ENCODE data around the gene SLC22A15. TPM values are rescaled to one million over a fixed set of nuclear protein-coding genes. Genes with fewer than 3 reads are reported as not detected.

The SLC22A15 gene
- total and polyA plus RNA-seq, 4 donors, result 2.9 to 6.8 (median 5.5) TPM

DNA sequence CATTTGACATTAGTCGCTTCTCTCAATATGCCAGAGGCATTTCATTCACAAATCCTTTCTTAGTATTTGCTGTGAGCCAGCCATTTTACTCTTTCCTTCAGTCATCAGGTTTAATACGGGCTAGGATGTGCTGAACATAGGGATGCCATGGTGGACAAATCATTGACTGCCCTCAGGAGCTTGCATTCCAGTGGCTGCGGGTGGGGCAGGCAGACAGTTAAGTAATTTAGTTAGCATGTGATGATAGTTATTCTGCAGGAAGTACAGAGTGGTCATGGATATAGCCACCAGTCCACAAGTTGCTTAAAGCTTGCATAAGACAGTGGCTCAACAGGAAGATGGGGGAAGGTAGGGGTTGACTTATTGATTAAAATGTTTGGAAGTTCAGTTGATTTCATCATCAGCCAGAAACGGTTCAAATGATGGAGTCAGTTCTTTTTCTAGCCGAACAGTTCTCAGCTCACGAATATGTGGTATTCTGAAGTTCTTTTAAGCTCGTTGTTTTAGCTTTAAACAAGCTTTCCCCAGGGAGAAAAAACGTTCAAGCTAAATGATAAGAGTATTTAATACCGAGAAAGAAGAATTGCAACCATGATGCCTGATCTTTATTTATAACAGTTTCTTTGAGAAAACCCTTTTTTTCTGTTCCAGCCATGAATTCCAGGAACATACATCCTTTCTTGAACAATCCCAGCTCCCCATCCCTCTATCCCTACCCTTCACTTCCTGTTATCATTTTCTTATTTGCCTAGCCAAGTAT is 1.4 kb downstream of the SLC22A15 start:
- WGBS, 2 donors, result 19 to 22% methylated on average over 9 of the region's 9 CpGs
- Histone ChIP-seq H3K27ac (ENCODE audit: low read depth in 1 of 2, low read length in 2 of 2) (peak overlapping the region in 1 of 2 donors; percentile 39), H3K27me3 (ENCODE audit: control insufficient read depth in 1 of 2, insufficient read depth in 2 of 2, low read length in 1 of 2) (no peaks in the 10 kb centered on the region), H3K9me3 (ENCODE audit: control insufficient read depth, low read length) (no peaks in the 10 kb centered on the region), H3K4me1 (ENCODE audit: control insufficient read depth in 1 of 2, insufficient read depth in 2 of 2, low read length in 2 of 2) (no peaks in the 10 kb centered on the region), H3K36me3 (ENCODE audit: control insufficient read depth in 1 of 2, insufficient read depth in 2 of 2, low read length in 1 of 2) (no peaks in the 10 kb centered on the region), H3K4me3 (ENCODE audit: low read length in 2 of 2) (peak overlapping the region in 1 of 2 donors; percentile 91)
- ATAC-seq (ENCODE audit: low FRiP score) (no peak), DNase-seq (peak in 1 of 2 donors; percentile 54)
- intact Hi-C loops (cut with DNase I), result loop anchor here in 1 of 2 donors (2.0 kb wide), 1 partner anchor 169 kb away; no protein-coding TSS in a partner anchor

DNA sequence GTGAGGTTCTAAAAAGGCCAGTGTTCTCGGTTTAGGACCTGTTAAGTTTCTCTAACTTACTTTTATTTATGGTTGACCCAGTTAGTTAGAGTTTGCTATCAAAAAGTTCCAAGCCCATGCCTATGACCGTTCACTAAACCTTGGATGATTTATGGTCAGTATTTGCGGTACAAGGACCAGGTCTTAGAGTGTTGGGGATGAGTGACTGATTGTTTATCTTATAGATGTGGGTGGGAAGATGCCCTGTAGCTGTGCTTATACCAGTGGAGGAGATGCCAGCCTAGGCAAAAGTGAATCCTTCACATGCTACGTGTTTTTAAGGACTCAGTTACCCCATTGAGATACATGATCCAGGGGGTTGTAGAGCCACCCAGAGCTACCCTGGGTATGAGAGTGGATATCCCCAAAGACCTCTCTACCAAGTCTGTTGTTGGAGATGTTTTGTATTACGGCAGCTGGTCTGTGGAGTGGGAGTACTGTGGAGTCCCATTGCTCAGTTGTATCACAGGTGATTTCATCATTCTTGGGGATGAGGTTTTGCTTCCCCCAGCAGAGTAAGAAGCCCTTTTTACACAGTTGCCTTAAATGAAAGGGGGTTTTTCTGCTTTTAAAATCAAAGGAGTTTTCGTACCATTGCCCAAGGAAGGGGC is 2.1 kb downstream of the SLC22A15 start:
- ATAC-seq (ENCODE audit: low FRiP score) (no peak), DNase-seq (no peak)
- Histone ChIP-seq H3K27ac (ENCODE audit: low read depth in 1 of 2, low read length in 2 of 2) (no peak overlapping the region), H3K36me3 (ENCODE audit: control insufficient read depth in 1 of 2, insufficient read depth in 2 of 2, low read length in 1 of 2) (no peaks in the 10 kb centered on the region), H3K27me3 (ENCODE audit: control insufficient read depth in 1 of 2, insufficient read depth in 2 of 2, low read length in 1 of 2) (no peaks in the 10 kb centered on the region), H3K9me3 (ENCODE audit: control insufficient read depth, low read length) (no peaks in the 10 kb centered on the region), H3K4me3 (ENCODE audit: low read length in 2 of 2) (no peak overlapping the region), H3K4me1 (ENCODE audit: control insufficient read depth in 1 of 2, insufficient read depth in 2 of 2, low read length in 2 of 2) (no peaks in the 10 kb centered on the region)
- intact Hi-C loops (cut with DNase I), result no loop called here
- WGBS, 2 donors, result 91 to 92% methylated on average over 6 of the region's 6 CpGs

DNA sequence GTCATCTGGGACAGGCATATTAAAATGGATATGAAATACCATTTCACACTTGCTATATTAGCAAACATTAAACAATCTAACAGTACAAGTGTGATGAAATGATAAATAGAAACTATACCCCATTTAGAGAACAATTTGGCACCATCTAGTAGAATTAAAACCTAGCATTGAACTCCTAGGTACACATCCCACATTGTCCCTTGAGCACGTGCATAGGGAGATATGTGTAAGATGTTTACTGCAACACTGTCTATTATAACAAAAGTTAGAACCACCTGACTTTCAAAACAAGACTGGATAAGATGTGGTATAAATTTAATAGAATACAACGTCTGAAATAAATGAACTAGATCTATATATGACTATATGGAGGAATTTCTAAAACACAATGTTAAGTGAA is 3.8 kb downstream of the SLC22A15 start:
- H3K9me3 ChIP-seq (ENCODE audit: control insufficient read depth, low read length), result no peaks in the 10 kb centered on the region
- intact Hi-C loops (cut with DNase I), result loop anchor here in 1 of 2 donors (5.0 kb wide), 1 partner anchor 173 kb away; no protein-coding TSS in a partner anchor
- no peak overlapping the region for H3K4me3 ChIP-seq (ENCODE audit: low read length in 2 of 2)
- DNase-seq (no peak), ATAC-seq (ENCODE audit: low FRiP score) (no peak)
- no peaks in the 10 kb centered on the region for H3K27me3 ChIP-seq (ENCODE audit: control insufficient read depth in 1 of 2, insufficient read depth in 2 of 2, low read length in 1 of 2)
- no peak overlapping the region for H3K27ac ChIP-seq (ENCODE audit: low read depth in 1 of 2, low read length in 2 of 2)
- no peaks in the 10 kb centered on the region for H3K36me3 ChIP-seq (ENCODE audit: control insufficient read depth in 1 of 2, insufficient read depth in 2 of 2, low read length in 1 of 2)
- 79 to 82% methylated on average over 2 of the region's 2 CpGs for WGBS, 2 donors
- H3K4me1 ChIP-seq (ENCODE audit: control insufficient read depth in 1 of 2, insufficient read depth in 2 of 2, low read length in 2 of 2), result no peaks in the 10 kb centered on the region

DNA sequence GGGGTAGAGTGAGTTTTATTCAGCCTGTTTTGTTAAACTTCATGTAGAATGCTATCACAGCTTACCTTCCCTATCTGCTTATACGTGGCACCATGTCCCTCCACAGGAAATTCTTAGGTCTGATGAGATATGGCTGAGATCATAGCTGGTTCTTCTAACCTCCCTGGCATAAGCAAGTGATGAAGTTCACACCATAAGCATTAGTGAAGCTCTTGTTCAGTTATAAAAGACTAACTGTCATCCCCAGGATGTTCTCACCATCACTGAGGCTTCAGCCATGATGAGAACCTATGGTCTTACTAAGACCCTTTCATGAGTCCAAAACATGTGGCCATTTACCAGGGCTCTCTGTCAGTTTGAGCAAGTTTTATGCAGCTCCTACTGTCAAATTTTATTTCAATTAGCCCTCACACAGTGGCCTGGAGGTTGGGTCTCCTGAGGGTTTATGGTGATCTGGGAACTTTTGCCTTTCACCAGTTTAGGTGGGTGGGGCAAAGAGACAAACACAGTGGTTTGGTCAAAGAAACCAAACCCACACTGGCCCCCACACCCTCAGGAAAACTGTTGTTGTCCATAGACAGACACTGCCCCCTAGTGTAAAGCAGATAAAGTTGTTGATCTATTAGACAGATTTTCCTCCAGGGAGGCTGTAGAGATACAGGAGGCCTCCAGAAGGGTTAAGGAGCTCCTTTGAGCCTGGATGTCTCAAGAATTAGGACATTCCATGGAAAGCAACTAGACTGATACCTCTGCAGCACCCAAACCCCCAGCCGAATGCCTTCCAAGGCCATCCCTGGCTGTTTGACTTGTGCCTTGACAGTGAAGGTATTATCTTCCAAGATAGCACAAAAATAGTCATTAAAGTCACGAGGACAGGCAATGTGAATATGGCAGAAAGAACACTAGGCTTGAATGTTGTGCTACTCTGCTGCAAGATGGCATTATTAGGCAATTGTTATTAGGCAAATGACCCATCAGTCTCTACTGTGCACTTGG is 5.0 kb downstream of the SLC22A15 start:
- 54 to 55% methylated on average over 3 of the region's 3 CpGs for whole genome bisulfite sequencing, 2 donors
- H3K9me3 ChIP-seq (ENCODE audit: control insufficient read depth, low read length), result no peaks in the 10 kb centered on the region
- DNase-seq, result no peak
- H3K4me1 ChIP-seq (ENCODE audit: control insufficient read depth in 1 of 2, insufficient read depth in 2 of 2, low read length in 2 of 2), result no peaks in the 10 kb centered on the region
- peak; percentile 82 for ATAC-seq (ENCODE audit: low FRiP score)
- H3K27ac ChIP-seq (ENCODE audit: low read depth in 1 of 2, low read length in 2 of 2), result no peak overlapping the region
- H3K4me3 ChIP-seq (ENCODE audit: low read length in 2 of 2), result no peak overlapping the region
- intact Hi-C loops (cut with DNase I), result loop anchor here in 1 of 2 donors (5.0 kb wide), 1 partner anchor 174 kb away; no protein-coding TSS in a partner anchor
- no peaks in the 10 kb centered on the region for H3K36me3 ChIP-seq (ENCODE audit: control insufficient read depth in 1 of 2, insufficient read depth in 2 of 2, low read length in 1 of 2)
- H3K27me3 ChIP-seq (ENCODE audit: control insufficient read depth in 1 of 2, insufficient read depth in 2 of 2, low read length in 1 of 2), result no peaks in the 10 kb centered on the region

DNA sequence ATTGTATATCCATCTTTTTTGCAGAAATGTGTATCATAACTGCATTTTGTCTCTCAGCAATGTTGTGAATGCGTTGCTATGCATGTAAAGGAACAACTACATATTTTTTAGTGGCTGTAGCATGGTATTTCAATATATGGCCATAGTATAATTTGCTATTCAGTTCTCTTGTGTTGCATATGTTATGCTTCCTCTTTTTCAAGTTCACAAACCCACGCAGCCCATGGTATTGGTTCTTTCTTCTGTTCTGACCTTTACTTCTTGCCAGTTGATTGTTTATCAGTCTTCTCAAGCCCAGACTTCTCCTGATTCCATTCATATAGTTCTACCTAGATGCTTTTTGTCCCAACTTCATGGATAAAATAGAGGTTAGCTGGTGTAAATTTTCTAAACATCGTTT is 6.1 kb downstream of the SLC22A15 start:
- H3K27me3 ChIP-seq (ENCODE audit: control insufficient read depth in 1 of 2, insufficient read depth in 2 of 2, low read length in 1 of 2), result no peaks in the 10 kb centered on the region
- ATAC-seq (ENCODE audit: low FRiP score), result no peak
- no peaks in the 10 kb centered on the region for H3K36me3 ChIP-seq (ENCODE audit: control insufficient read depth in 1 of 2, insufficient read depth in 2 of 2, low read length in 1 of 2)
- no peak overlapping the region for H3K4me3 ChIP-seq (ENCODE audit: low read length in 2 of 2)
- H3K9me3 ChIP-seq (ENCODE audit: control insufficient read depth, low read length), result no peaks in the 10 kb centered on the region
- H3K4me1 ChIP-seq (ENCODE audit: control insufficient read depth in 1 of 2, insufficient read depth in 2 of 2, low read length in 2 of 2), result no peaks in the 10 kb centered on the region
- intact Hi-C loops (cut with DNase I), result loop anchor here in 1 of 2 donors (5.0 kb wide), 1 partner anchor 175 kb away; no protein-coding TSS in a partner anchor
- no peak for DNase-seq
- no peak overlapping the region for H3K27ac ChIP-seq (ENCODE audit: low read depth in 1 of 2, low read length in 2 of 2)
- 73 to 74% methylated on average over 3 of the region's 3 CpGs for WGBS, 2 donors

DNA sequence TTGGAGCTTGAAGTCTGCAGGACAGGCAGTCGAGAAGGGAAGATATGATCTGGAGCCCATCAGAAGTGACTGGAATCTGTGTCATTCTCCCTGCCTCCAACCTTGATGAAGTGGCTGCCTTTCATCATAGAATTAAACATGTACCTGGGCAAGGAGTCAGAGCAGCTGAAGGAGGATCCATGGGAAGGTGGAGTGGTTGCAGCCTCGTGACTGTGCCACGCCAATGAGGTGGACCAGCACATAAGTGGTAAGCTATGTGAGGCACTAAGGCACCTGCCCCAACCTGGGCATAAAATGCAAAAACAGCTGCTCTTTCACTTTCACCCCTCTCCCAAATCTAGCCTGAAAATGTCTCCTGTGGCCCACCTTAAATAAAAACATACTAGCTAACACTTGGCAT is 7.3 kb downstream of the SLC22A15 start:
- no peak overlapping the region for H3K27ac ChIP-seq (ENCODE audit: low read depth in 1 of 2, low read length in 2 of 2)
- ATAC-seq (ENCODE audit: low FRiP score) (no peak), DNase-seq (no peak)
- no peaks in the 10 kb centered on the region for H3K27me3 ChIP-seq (ENCODE audit: control insufficient read depth in 1 of 2, insufficient read depth in 2 of 2, low read length in 1 of 2)
- H3K36me3 ChIP-seq (ENCODE audit: control insufficient read depth in 1 of 2, insufficient read depth in 2 of 2, low read length in 1 of 2), result no peaks in the 10 kb centered on the region
- WGBS, 2 donors, result 87 to 89% methylated on average over 3 of the region's 3 CpGs
- intact Hi-C loops (cut with DNase I), result loop anchor here in 1 of 2 donors (5.0 kb wide), 1 partner anchor 176 kb away; no protein-coding TSS in a partner anchor
- H3K4me1 ChIP-seq (ENCODE audit: control insufficient read depth in 1 of 2, insufficient read depth in 2 of 2, low read length in 2 of 2), result no peaks in the 10 kb centered on the region
- H3K9me3 ChIP-seq (ENCODE audit: control insufficient read depth, low read length), result no peaks in the 10 kb centered on the region
- H3K4me3 ChIP-seq (ENCODE audit: low read length in 2 of 2), result no peak overlapping the region

DNA sequence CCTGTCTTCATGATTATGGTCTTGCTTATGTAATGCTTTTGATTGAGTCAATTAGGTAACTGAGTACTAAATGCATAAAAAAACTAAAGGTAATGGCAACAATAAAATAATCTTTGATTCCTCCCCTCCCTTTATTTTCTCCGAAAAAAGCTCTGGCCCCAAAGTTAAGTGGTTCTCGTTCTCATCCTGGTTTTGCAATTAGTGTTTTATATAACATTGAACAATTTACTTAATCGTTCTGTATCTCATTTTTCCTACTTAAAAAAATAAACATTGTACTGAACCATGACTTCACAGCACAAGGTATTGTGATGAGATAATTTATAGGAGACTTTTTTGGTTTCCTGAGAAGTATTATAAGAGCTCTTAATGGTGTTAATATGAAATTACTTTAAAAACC is 11.3 kb downstream of the SLC22A15 start:
- ATAC-seq (ENCODE audit: low FRiP score), result no peak
- H3K36me3 ChIP-seq (ENCODE audit: control insufficient read depth in 1 of 2, insufficient read depth in 2 of 2, low read length in 1 of 2), result no peaks in the 10 kb centered on the region
- H3K9me3 ChIP-seq (ENCODE audit: control insufficient read depth, low read length), result no peaks in the 10 kb centered on the region
- H3K27me3 ChIP-seq (ENCODE audit: control insufficient read depth in 1 of 2, insufficient read depth in 2 of 2, low read length in 1 of 2), result no peaks in the 10 kb centered on the region
- H3K4me3 ChIP-seq (ENCODE audit: low read length in 2 of 2), result no peak overlapping the region
- no peaks in the 10 kb centered on the region for H3K4me1 ChIP-seq (ENCODE audit: control insufficient read depth in 1 of 2, insufficient read depth in 2 of 2, low read length in 2 of 2)
- intact Hi-C loops (cut with DNase I), result no loop called here
- 60 to 61% methylated on average over 3 of the region's 3 CpGs for WGBS, 2 donors
- no peak for DNase-seq
- no peak overlapping the region for H3K27ac ChIP-seq (ENCODE audit: low read depth in 1 of 2, low read length in 2 of 2)

DNA sequence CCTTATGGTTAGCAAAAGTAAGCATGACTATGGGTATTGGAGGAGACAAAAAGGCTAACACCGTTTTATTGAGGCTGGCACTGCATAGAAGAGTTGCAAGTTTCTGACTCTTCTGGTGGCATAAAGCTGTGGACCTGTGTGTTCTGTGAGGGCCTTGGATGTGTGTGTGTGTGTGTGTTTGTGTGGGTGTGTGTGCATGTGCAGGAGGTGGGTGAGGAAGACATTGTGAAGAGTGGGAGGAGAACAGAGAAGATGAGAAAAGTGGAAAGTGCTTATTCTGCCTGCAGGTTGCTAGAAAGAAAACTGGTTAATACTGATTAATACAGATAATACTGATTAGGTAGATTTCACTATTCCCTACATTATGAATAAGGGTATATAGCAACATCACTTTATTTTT is 12.6 kb downstream of the SLC22A15 start:
- intact Hi-C loops (cut with DNase I), result no loop called here
- no peaks in the 10 kb centered on the region for H3K4me1 ChIP-seq (ENCODE audit: control insufficient read depth in 1 of 2, insufficient read depth in 2 of 2, low read length in 2 of 2)
- WGBS, 2 donors, result 81 to 82% methylated on average over 1 of the region's 1 CpG
- no peak overlapping the region for H3K27ac ChIP-seq (ENCODE audit: low read depth in 1 of 2, low read length in 2 of 2)
- ATAC-seq (ENCODE audit: low FRiP score) (no peak), DNase-seq (no peak)
- no peaks in the 10 kb centered on the region for H3K9me3 ChIP-seq (ENCODE audit: control insufficient read depth, low read length)
- no peak overlapping the region for H3K4me3 ChIP-seq (ENCODE audit: low read length in 2 of 2)
- no peaks in the 10 kb centered on the region for H3K27me3 ChIP-seq (ENCODE audit: control insufficient read depth in 1 of 2, insufficient read depth in 2 of 2, low read length in 1 of 2)
- H3K36me3 ChIP-seq (ENCODE audit: control insufficient read depth in 1 of 2, insufficient read depth in 2 of 2, low read length in 1 of 2), result peaks cover 0 to 4% of the 10 kb centered on the region in 2 donors
